Cortex of kidney (tissue), 1 donor: ENCODE measurements around the gene PBX3.

Source experiments
- DNase-seq: peaks from one replicate; lab custom pipeline; 2025; lab: John Stamatoyannopoulos, UW

The PBX3 gene

GRCh38 chr9:125995706-125996105 lies 248.5 kb downstream of the PBX3 start:
- no peak for DNase-seq

GRCh38 chr9:125996791-125997190 lies 249.6 kb downstream of the PBX3 start:
- no peak for DNase-seq

- DNase-seq, result no peak
Measured at GRCh38 chr9:125997196-125997823, 250.1 kb downstream of the PBX3 start.

- no peak for DNase-seq
Measured at GRCh38 chr9:125998837-125999503, 251.8 kb downstream of the PBX3 start.

GRCh38 chr9:125999504-125999881 lies 252.3 kb downstream of the PBX3 start:
- DNase-seq, result no peak

- no peak for DNase-seq
Measured at GRCh38 chr9:126000256-126000655, 253.1 kb downstream of the PBX3 start.

GRCh38 chr9:126000731-126001580 lies 253.8 kb downstream of the PBX3 start:
- DNase-seq, result no peak

- DNase-seq, result no peak
Measured at GRCh38 chr9:126001581-126002225, 254.5 kb downstream of the PBX3 start.

- no peak for DNase-seq
Measured at GRCh38 chr9:126002476-126003350, 255.5 kb downstream of the PBX3 start.

- DNase-seq, result no peak
Measured at GRCh38 chr9:126009047-126009446, 261.9 kb downstream of the PBX3 start.

- DNase-seq, result no peak
Measured at GRCh38 chr9:126014726-126015125, 267.6 kb downstream of the PBX3 start.

- no peak for DNase-seq
Measured at GRCh38 chr9:126015424-126015823, 268.3 kb downstream of the PBX3 start.

- DNase-seq, result no peak
Measured at GRCh38 chr9:126016579-126017290, 269.6 kb downstream of the PBX3 start.
